HepG2 (cell line): ENCODE measurements around the gene DAG1. TPM values are rescaled to one million over a fixed set of nuclear protein-coding genes. Genes with fewer than 3 reads are reported as not detected.

Source experiments
- AHR ChIP-seq: IDR thresholded peaks from 2 replicates; pipeline ENCODE4 v1.6.1; 2018; ENCODE audit warnings: missing genetic modification reagents, missing compliant biosample characterization
- ATAD3A ChIP-seq: sonication (generic); formaldehyde crosslinking; IDR thresholded peaks from 2 replicates; pipeline ENCODE4 v1.4.0; 2020; ENCODE audit warnings: missing genetic modification reagents
- ATF2 ChIP-seq: sonication (generic); formaldehyde crosslinking; IDR thresholded peaks from 2 replicates; pipeline ENCODE4 v1.4.0; 2020; ENCODE audit warnings: missing genetic modification reagents
- CCAR2 ChIP-seq: fragments of 200-400 bp; formaldehyde crosslinking; optimal IDR thresholded peaks from 2 replicates; pipeline ENCODE3; 2018; ENCODE audit warnings: low read depth, mild to moderate bottlenecking, low read length, moderate library complexity
- GATAD1 ChIP-seq: IDR thresholded peaks from 2 replicates; pipeline ENCODE4 v1.6.1; 2016; ENCODE audit warnings: missing genetic modification reagents, missing compliant biosample characterization
- HHEX ChIP-seq: IDR thresholded peaks from 2 replicates; pipeline ENCODE4 v1.6.1; 2016; ENCODE audit warnings: control low read depth
- IKZF4 ChIP-seq: sonication (generic); formaldehyde crosslinking; IDR thresholded peaks from 2 replicates; pipeline ENCODE4 v1.5.1; 2020; ENCODE audit warnings: borderline replicate concordance, mild to moderate bottlenecking, low read depth, missing genetic modification reagents; ENCODE audit errors: not compliant biosample characterization
- JDP2 ChIP-seq: sonication (generic); formaldehyde crosslinking; IDR thresholded peaks from 2 replicates; pipeline ENCODE4 v1.8.1; 2022; ENCODE audit warnings: missing genetic modification reagents, borderline replicate concordance
- JUND ChIP-seq: sonication (generic); formaldehyde crosslinking; IDR thresholded peaks from 2 replicates; pipeline ENCODE4 v1.8.0; 2022; ENCODE audit warnings: mild to moderate bottlenecking, missing genetic modification reagents
- MAF1 ChIP-seq: sonication (generic); formaldehyde crosslinking; IDR thresholded peaks from 2 replicates; pipeline ENCODE4 v1.5.0; 2020; ENCODE audit warnings: missing genetic modification reagents, borderline replicate concordance
- MTA3 ChIP-seq: sonication (generic); formaldehyde crosslinking; IDR thresholded peaks from 2 replicates; pipeline ENCODE4 v1.4.0; 2020; ENCODE audit warnings: missing genetic modification reagents
- MXD3 ChIP-seq: IDR thresholded peaks from 2 replicates; pipeline ENCODE4 v1.6.1; 2016; ENCODE audit warnings: mild to moderate bottlenecking, missing biosample characterization, missing genetic modification reagents
- NCOA5 ChIP-seq: sonication (generic); formaldehyde crosslinking; IDR thresholded peaks from 2 replicates; pipeline ENCODE4 v1.4.0; 2020; ENCODE audit warnings: missing genetic modification reagents
- NFE2L2 ChIP-seq: fragments of 150-350 bp; IDR thresholded peaks from 2 replicates; pipeline ENCODE4 v1.6.1; 2014; ENCODE audit warnings: low read length
- NFKB2 ChIP-seq: sonication (generic); formaldehyde crosslinking; IDR thresholded peaks from 2 replicates; pipeline ENCODE4 v1.4.0; 2020; ENCODE audit warnings: missing genetic modification reagents, borderline replicate concordance
- NFYB ChIP-seq: sonication (generic); formaldehyde crosslinking; IDR thresholded peaks from 2 replicates; pipeline ENCODE4 v1.4.0; 2020; ENCODE audit warnings: missing genetic modification reagents
- PCBP2 ChIP-seq: fragments of 200-400 bp; formaldehyde crosslinking; optimal IDR thresholded peaks from 2 replicates; pipeline ENCODE3; 2018; ENCODE audit warnings: low read length, low read depth; ENCODE audit not compliant: poor library complexity, severe bottlenecking
- PHF21A ChIP-seq: sonication (generic); formaldehyde crosslinking; IDR thresholded peaks from 2 replicates; pipeline ENCODE4 v1.5.0; 2020; ENCODE audit warnings: mild to moderate bottlenecking, missing genetic modification reagents
- PLRG1 ChIP-seq: fragments of 450-650 bp; conservative IDR thresholded peaks from 2 replicates; pipeline ENCODE4 v1.6.1; 2016
- PREB ChIP-seq: sonication (generic); formaldehyde crosslinking; IDR thresholded peaks from 2 replicates; pipeline ENCODE4 v1.4.0; 2020; ENCODE audit warnings: missing genetic modification reagents
- SIN3A ChIP-seq: IDR thresholded peaks from 2 replicates; pipeline ENCODE4 v1.6.1; 2011; ENCODE audit warnings: low read depth, mild to moderate bottlenecking, control low read depth, low read length, borderline replicate concordance
- SP5 ChIP-seq: IDR thresholded peaks from 2 replicates; pipeline ENCODE4 v1.6.1; 2016; ENCODE audit warnings: low read depth, borderline replicate concordance
- ZFY ChIP-seq: sonication (generic); formaldehyde crosslinking; IDR thresholded peaks from 2 replicates; pipeline ENCODE4 v1.4.0; 2020; ENCODE audit warnings: missing genetic modification reagents
- ZNF326 ChIP-seq: sonication (generic); formaldehyde crosslinking; IDR thresholded peaks from 2 replicates; pipeline ENCODE4 v1.4.0; 2020; ENCODE audit warnings: missing genetic modification reagents, borderline replicate concordance
- ZNF331 ChIP-seq: sonication (generic); formaldehyde crosslinking; IDR thresholded peaks from 2 replicates; pipeline ENCODE4 v1.4.0; 2020; ENCODE audit warnings: missing genetic modification reagents
- ZNF446 ChIP-seq: sonication (generic); formaldehyde crosslinking; IDR thresholded peaks from 2 replicates; pipeline ENCODE4 v1.5.0; 2020; ENCODE audit warnings: mild to moderate bottlenecking, missing genetic modification reagents
- ZNF530 ChIP-seq: sonication (generic); formaldehyde crosslinking; IDR thresholded peaks from 2 replicates; pipeline ENCODE4 v1.5.0; 2020; ENCODE audit warnings: low read depth, mild to moderate bottlenecking, missing genetic modification reagents
- ZNF619 ChIP-seq: sonication (generic); formaldehyde crosslinking; IDR thresholded peaks from 2 replicates; pipeline ENCODE4 v1.4.0; 2020; ENCODE audit warnings: mild to moderate bottlenecking, missing genetic modification reagents
- ZNF784 ChIP-seq: sonication (generic); formaldehyde crosslinking; IDR thresholded peaks from 2 replicates; pipeline ENCODE4 v1.5.1; 2020; ENCODE audit warnings: missing genetic modification reagents, mild to moderate bottlenecking, borderline replicate concordance
- polyA plus RNA-seq, 8 experiments: library from polyadenylated mRNA; depleted of rRNA in 3 of 8; stranded (reverse) in 7 of 8; unstranded in 1 of 8; fragments of >200 nt; fragmentation: Illumina TruSeq in 4 of 8; extraction: Trizol in 4 of 8; gene quantifications; 2 replicates each; pipeline versions ENCODE4 v1.2.1 to v1.2.3, GENCODE V29; 2011 to 2016; ENCODE audit warnings: low read depth in 4 of 8, missing spikeins in 1 of 8, mixed read lengths in 1 of 8; ENCODE audit not compliant: insufficient read depth in 1 of 8
- total RNA-seq, 5 experiments: library from RNA; depleted of rRNA; stranded (reverse); fragments of >200 nt; fragmentation: Illumina TruSeq; extraction: Trizol; gene quantifications; 2 replicates each; pipeline ENCODE4 v1.2.3, GENCODE V29; 2016; ENCODE audit warnings: low read depth in 1 of 5

Gene DAG1
- total and polyA plus RNA-seq, 2 of the 13 experiments (the other 11 are each of a cell fraction or from before 2014, with no cell fraction given), result 47.3 to 50.4 TPM

GRCh38 chr3:49539659-49540560, 69.8 kb downstream of the DAG1 start (continued):
- TF ChIP-seq MXD3 (CRISPR knock-in tag) (no peak; the same call in 1 of the 2 replicates), ZNF530 (CRISPR knock-in tag) (no peak), PHF21A (CRISPR knock-in tag) (no peak), ZNF784 (peak; percentile 68; the same call in 1 of the 2 replicates), ATF2 (no peak), PLRG1 (no peak), NFYB (no peak), NFE2L2 (no peak), GATAD1 (CRISPR knock-in tag) (peak; percentile 23; the same call in 1 of the 2 replicates), NFKB2 (CRISPR knock-in tag) (no peak; the same call in 1 of the 2 replicates), SIN3A (no peak; the same call in 1 of the 2 replicates), ZFY (CRISPR knock-in tag) (peak; percentile 75), PREB (no peak), CCAR2 (no peak), AHR (CRISPR knock-in tag) (no peak), ZNF446 (CRISPR knock-in tag) (no peak), JDP2 (CRISPR knock-in tag) (no peak), HHEX (CRISPR knock-in tag) (no peak), ZNF619 (CRISPR knock-in tag) (peak; percentile 37; the same call in 1 of the 2 replicates), IKZF4 (peak; percentile 47), MAF1 (no peak; the same call in 1 of the 2 replicates), NCOA5 (CRISPR knock-in tag) (no peak), ZNF326 (CRISPR knock-in tag) (no peak), ZNF331 (CRISPR knock-in tag) (no peak), SP5 (peak; percentile 82; the same call in 1 of the 2 replicates), MTA3 (CRISPR knock-in tag) (no peak), JUND (CRISPR knock-in tag) (no peak), ATAD3A (no peak), PCBP2 (no peak)
